ENCODE results near the gene PCDH9.

The PCDH9 gene

GRCh38 chr13:67075239-67075638, 154.9 kb downstream of the PCDH9 start:
- no peak for DNase-seq

DNA sequence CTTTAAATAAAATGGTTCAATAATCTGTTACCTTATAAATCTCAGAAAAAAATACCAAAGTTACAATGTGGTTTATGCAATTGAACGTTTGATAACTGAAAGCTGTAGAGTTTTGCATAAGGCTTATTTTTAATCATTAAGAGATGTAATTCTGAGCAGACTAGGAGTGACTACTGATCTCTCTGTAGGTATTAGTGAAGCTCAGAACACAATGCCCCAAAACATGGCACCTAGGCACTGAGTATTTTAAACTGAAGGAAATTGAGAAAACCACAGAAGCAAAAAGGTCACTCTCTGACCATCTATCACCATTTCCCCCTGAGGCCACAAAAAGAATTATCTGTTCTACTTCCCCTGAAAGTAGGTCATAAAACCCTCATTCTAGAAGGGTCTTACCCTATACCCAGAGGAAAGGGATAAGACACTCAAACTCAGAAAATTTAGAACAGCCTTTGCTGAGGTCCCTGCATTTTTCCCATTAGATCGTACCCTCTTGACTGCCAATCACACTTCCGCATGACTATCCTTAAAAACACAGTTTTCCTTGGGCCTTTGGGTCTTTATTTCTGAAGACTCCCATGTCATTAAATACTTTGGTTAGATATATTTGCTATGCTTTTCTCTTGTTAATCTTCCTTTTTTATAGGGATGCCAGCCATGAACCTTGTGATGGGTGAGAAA, 158.1 kb downstream of the PCDH9 start:
- DNase-seq, result no peak

- DNase-seq, result no peak
Observed at GRCh38 chr13:67070306-67070705, 159.8 kb downstream of the PCDH9 start.

- DNase-seq, result no peak
Observed at GRCh38 chr13:67069117-67069767, 160.9 kb downstream of the PCDH9 start.

DNA sequence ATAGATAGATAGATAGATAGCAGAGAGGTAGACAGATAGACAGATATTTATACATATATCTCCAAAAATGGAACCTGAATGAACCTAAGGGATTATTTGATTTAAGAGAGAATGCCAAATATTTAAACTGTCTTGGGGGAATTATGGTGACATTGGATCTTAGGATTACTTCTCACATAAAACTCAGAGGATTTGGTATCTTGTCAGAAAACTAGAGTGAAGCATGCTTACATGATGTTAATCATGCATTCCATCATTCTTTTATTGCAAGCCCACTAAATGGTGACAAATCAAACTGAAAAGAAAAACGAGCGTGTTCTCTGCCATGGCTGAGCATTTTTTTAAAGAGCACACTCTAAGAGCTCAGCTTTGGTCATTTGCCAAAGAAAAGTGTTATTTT, 165.2 kb downstream of the PCDH9 start:
- DNase-seq, result no peak

GRCh38 chr13:67063036-67063435, 167.1 kb downstream of the PCDH9 start:
- DNase-seq, result no peak

DNA sequence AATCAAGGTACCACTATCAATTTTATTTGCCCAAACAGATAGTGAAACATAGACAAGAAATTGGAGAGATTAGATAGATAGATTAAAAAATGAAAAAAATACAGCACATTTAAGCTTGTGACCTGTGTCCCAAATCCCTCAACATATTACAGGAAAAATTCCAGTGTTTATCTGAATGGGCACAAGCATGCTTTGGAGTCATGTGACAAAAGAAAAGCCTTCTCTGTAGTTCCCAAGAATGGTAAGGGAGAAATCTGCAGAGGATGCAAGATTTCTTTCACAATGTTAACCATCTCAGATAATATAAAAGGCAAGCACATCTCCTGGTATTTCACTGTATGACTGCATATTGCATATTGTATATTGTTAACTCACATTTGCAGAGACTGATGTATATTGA, 168.0 kb downstream of the PCDH9 start:
- no peak for DNase-seq

DNA sequence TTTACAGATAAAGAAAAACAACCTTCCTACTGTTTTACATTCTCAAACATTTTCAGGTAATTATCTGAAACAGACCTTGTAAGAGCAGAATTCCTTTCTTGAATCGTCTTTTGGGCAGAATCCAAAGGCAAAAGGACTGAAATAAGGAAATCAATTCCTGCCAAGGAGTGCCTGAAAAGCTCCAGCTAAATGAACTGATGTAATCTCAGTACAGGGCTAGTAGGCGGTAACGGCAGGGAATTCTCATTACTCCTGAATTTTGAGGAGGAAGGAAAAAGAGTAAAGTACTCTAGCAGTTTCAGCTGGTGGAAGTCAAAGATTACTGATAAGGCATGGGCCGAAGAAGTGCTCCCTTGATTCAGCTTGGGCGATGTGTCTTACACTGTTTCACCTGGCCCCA, 168.4 kb downstream of the PCDH9 start:
- DNase-seq, result no peak

- no peak for DNase-seq
Observed at GRCh38 chr13:67052550-67053490, 177.3 kb downstream of the PCDH9 start.

DNA sequence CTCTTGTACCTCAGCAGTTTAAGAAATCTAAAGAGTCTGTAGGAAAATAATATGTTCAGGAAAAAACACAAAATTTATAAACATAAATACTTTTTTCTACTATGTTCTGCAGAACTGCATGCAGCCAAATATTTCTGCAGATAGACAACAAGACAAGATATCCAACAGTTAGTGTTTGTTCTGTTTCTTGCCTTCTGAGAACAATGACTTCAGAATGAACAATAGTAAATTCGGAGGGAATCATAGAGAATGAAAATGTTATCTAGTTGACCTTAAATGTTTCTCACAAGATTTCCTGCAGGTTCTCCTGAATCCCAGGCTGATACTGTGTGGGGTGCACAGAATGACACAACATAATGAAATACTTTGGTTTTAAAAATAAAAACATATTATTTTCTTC, 180.4 kb downstream of the PCDH9 start:
- DNase-seq, result no peak

DNA sequence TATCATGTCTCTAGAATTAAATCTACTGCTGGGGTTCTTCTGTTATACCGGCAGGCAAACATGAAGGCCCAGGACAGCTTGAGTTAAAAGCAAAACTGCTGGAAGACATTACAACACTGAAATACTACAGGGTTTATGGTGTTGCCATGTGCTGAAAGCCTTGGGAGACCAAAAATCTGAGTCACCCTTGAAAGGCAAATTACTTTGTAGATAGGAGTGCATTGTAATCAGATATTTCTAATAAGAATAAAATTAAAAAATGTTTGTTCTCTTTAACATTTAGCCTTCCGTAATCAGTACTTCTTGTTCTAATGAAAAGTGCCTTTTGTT, 181.3 kb downstream of the PCDH9 start:
- no peak for DNase-seq

DNA sequence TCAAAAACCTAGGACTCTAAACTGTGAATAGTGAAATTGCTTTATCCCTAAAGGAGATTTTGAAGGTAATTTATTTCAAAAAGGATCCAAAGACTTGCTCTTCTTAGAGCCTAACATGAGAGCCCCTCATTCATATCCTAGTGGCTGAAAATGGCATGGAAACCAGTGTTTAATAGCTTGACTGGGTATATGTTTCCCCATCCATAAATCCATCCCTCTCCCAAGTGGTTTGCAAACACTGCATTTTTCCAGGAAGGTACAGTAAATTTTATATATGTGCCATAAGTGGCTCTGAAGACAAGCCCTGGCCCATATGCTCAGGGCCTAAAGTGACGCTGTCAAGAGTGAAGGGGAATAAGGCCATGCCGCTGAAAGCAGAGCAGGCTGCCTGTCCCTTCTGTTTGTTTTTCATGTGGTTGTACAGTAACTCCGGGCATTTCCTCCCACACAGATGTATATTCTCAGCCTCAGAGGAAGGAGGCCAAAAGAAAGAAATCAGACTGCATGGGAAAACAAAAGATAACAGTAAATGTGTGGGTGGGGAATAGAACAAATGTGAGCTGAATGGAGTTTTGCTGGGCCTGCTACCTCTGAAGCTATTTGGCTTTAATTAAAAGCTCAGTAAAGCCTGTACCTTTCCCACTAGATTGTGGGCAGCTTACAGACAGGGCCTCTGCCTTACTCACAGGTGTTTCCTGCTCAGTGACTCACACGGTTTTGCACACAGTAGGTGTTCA, 181.9 kb downstream of the PCDH9 start:
- no peak for DNase-seq

DNA sequence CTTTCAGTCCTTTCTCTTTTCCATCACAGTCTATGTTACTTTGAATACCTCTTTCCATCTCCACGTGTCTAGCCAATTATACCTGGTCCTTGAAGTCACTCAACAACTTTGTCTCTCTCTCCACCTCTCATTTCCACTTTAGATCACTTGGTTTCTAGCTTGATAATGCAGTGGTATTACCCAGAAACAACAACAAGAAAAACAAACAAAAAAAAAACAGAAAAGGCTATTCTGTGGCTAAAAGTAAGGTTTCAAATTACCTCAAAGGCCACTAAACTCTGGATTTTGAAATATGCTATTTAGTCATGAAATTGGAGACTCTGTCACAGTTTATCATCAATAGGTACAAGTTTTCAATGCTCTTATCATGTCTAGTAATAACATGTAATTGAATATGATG, 184.8 kb downstream of the PCDH9 start:
- no peak for DNase-seq

DNA sequence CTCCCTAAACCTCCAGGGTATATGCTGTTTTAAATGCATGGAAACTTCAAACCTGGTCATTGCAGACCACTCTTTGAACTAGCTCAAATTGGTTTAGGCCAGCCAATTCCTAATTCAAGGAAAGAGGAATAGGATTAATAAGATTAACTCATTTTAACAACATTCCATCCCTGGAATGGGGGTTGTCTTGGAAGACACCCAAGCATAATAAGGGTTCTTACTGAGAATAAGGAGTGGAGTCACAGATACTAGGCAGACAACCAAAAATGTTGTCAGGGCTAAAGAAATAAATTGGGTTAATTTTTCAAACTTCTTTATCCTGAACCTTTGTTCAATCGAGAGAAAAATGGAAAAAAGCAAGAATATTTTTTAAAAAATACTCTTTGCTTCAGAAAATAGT, 186.2 kb downstream of the PCDH9 start:
- DNase-seq, result no peak

- no peak for DNase-seq
Observed at GRCh38 chr13:67042556-67042955, 187.6 kb downstream of the PCDH9 start.

DNA sequence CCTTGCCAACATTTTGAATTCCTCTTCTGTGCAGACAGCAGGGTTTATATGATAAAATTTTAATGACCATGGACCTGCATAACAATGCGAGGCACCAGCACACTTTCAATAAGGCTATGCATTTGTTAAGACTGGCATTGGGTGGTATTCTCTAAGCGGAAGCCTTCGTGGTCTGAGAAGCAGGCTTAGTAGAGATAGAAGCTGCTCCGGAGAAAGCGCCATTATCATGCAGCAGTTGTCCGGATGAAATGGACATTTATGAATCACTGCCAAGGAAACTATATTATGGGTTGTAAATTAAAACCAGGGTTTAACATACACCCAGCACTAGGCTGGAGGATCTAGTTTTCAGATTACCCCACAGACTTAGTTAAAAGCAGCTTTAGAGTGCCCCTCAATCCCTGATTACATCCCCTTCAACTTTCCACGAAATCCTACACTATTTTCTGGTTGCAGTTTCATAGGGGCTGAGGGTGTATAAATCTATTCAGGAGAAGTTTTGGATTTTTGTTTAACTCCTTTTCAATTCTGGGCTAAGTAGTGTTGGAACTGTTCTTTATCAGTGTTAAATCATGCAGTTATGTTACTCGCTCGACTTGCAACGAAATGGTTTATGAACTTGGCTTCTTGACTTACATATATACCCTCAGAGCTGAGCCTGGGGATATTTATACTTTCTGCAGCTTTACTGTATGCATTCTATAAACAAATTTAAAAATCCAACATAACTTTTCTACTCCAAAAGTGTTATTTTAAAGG, 193.3 kb downstream of the PCDH9 start:
- no peak for DNase-seq

GRCh38 chr13:67033170-67033569, 197.0 kb downstream of the PCDH9 start:
- DNase-seq, result no peak

DNA sequence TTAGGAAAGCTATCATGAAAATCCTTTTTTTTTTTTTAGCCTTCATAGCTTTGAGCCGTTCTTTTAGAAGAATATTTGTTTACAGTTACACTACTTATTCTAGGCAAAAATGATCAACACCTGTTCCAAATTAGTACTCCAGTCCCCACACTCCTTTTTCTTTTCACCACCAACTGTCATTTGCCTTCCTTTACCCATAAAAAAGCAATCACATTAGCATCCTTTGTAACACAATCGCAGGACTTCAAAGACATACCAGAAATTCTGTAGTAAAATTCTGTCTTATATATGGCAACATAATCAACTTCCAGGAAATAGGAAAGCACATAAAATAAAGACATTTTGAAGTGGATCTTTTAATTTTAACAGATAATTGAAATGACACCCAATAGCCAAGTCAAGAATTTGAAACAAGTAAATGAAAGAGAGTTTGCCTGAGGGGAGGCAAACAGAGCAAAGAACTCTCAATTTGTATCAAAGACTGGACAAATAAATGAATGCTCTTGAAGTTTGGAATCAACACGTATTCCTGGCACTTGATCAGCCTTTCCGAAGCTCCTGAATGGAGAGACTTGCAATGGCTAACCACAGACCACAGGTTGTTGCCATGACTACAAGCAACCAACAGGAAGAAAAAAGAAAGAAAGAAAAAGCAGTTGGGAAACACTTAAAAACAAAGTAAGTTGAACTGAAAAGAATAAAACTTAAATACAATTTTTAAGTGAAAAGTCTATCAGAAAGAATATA, 206.8 kb downstream of the PCDH9 start:
- no peak for DNase-seq

- no peak for DNase-seq
Observed at GRCh38 chr13:67018775-67019174, 211.4 kb downstream of the PCDH9 start.

- DNase-seq, result no peak
Observed at GRCh38 chr13:67017276-67017675, 212.9 kb downstream of the PCDH9 start.

DNA sequence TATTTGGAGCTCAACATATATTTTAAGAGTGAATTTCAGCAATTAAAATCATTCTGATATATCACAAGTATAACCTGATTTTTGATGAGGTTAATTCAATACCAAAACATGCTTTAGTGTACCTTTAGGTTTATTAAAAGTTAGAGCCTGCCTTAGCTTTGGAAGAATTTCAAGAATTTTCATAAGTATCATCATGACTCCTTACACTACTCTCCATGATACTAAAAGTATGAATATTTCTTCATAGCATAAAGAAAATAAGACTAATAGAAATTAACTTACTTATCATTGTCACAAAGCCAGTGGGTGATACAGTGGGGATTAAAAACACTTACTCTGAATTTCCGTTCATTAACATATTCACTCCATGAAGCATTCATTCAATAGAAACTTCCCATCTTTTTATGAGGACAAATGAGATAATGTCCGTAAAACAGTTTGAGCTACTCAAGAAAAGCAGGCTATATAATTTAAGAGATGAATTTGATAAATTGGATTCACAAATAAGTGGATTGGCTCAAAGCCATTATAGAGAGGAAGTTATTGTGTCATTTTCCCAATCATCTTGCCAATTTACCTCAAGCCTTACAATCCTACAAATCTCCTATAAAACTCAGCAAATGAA, 214.0 kb downstream of the PCDH9 start:
- no peak for DNase-seq
